Activated naive CD4-positive, alpha-beta T cell treated with anti-CD3 and anti-CD28 coated beads, Interleukin-2, amount 10 ng/mL, durations not matched to agents 7 days and 5 days (primary cell): ENCODE results near the gene HS6ST1.
"Not testable (repeated sequence)": the region's sequence is repeated elsewhere in the genome, so short reads cannot be mapped to it uniquely, and the experiment has no call there.

Source experiments
- CTCF ChIA-PET: fragments of 350-600 bp; sonication (Branson Sonifier 250); formaldehyde crosslinking; loops from one replicate; lab custom pipeline; 2021; ENCODE audit warnings: antibody characterized with exemption; lab: Charles Lee
- DNase-seq: peaks from one replicate; pipeline ENCODE4 v3.0.0-alpha.2; 2020
- H3K27ac Mint-ChIP-seq: one replicate; pipeline ENCODE4 v1.8.0; 2021; ENCODE audit warnings: mild to moderate bottlenecking, moderate library complexity, mixed read lengths
- H3K27me3 Mint-ChIP-seq: one replicate; pipeline ENCODE4 v1.8.0; 2021; ENCODE audit warnings: mild to moderate bottlenecking, mixed read lengths
- H3K36me3 Mint-ChIP-seq: one replicate; pipeline ENCODE4 v1.8.0; 2021; ENCODE audit warnings: mixed read lengths
- H3K4me1 Mint-ChIP-seq: one replicate; pipeline ENCODE4 v1.8.0; 2021; ENCODE audit warnings: mixed read lengths
- H3K4me3 Mint-ChIP-seq: one replicate; pipeline ENCODE4 v1.8.0; 2021; ENCODE audit warnings: mild to moderate bottlenecking, moderate library complexity, mixed read lengths
- H3K9me3 Mint-ChIP-seq: one replicate; pipeline ENCODE4 v1.8.0; 2021; ENCODE audit warnings: mixed read lengths

Gene HS6ST1

GRCh38 chr2:128320906-128321771 lies 2.5 kb upstream of the HS6ST1 start:
- peaks cover 19% of the 10 kb centered on the region for H3K4me1 Mint-ChIP-seq
- no peaks in the 10 kb centered on the region for H3K9me3 Mint-ChIP-seq
- H3K4me3 Mint-ChIP-seq, result peak overlapping the region; percentile 53
- peaks cover 63% of the 10 kb centered on the region for H3K27me3 Mint-ChIP-seq
- no peaks in the 10 kb centered on the region for H3K36me3 Mint-ChIP-seq
- no peak for DNase-seq
- peak overlapping the region; percentile 52 for H3K27ac Mint-ChIP-seq
- CTCF ChIA-PET, result interaction anchor here (0.8 kb wide), 1 partner anchor 142 kb away, joined by 3 read pairs; no protein-coding TSS in a partner anchor

DNA sequence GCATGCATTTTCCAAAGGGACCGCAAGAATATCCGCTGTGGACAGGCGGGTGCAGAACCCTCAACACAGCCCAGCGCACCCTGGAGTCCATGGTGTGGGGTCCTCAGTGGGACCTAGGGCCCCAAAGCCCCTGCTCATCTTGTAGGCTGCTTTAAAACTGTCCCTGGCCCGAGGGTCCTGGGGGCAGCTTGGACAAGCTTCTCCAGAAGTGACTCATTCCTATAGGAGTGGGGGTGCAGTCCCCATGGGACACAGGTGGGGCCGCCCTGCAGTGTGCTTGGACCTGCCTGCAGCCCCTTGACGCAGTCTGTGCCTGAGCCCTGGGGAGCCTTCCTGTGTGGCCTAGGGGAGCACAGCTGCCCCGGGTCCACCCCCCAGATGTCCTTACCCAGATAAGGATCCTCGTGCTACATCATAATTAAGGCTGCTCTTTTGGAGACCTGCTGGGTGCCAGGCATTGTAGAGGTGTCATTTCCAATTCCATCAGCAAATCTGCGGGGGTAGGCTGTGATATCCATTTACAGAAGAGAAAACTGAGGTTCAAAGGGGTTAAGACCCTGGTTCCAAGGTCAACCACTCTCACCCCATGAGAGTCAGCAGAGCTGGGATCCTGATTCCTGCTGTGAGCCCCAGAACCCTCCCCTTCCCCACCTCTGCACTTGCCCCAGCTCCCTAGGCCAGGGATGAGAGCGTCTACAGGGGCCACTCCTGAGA lies 1.7 kb upstream of the HS6ST1 start:
- CTCF ChIA-PET, result interaction anchor here (0.8 kb wide), 1 partner anchor 142 kb away, joined by 3 read pairs; no protein-coding TSS in a partner anchor
- no peak overlapping the region for H3K27ac Mint-ChIP-seq
- H3K4me3 Mint-ChIP-seq, result peak overlapping the region; percentile 37
- H3K9me3 Mint-ChIP-seq, result no peaks in the 10 kb centered on the region
- H3K36me3 Mint-ChIP-seq, result no peaks in the 10 kb centered on the region
- DNase-seq, result no peak
- peaks cover 57% of the 10 kb centered on the region for H3K27me3 Mint-ChIP-seq
- H3K4me1 Mint-ChIP-seq, result peaks cover 19% of the 10 kb centered on the region

- Mint-ChIP-seq H3K4me1 (peaks cover 23% of the 10 kb centered on the region), H3K27ac (no peak overlapping the region), H3K9me3 (no peaks in the 10 kb centered on the region), H3K4me3 (peak overlapping the region; percentile 60), H3K27me3 (peaks cover 57% of the 10 kb centered on the region), H3K36me3 (no peaks in the 10 kb centered on the region)
- no peak for DNase-seq
- CTCF ChIA-PET, result no interaction called here
These were observed 1.0 kb upstream of the HS6ST1 start for GRCh38 chr2:128319631-128320191.

GRCh38 chr2:128318245-128318644 lies 423 bp downstream of the HS6ST1 start:
- H3K9me3 Mint-ChIP-seq, CTCF ChIA-PET, H3K27ac Mint-ChIP-seq, H3K36me3 Mint-ChIP-seq: not testable (repeated sequence)
- H3K4me1 Mint-ChIP-seq, result peaks cover 21% of the 10 kb centered on the region
- H3K27me3 Mint-ChIP-seq, result peaks cover 48% of the 10 kb centered on the region
- peak overlapping the region; percentile 67 for H3K4me3 Mint-ChIP-seq
- peak; percentile 49 for DNase-seq

GRCh38 chr2:128317899-128318225 lies 806 bp downstream of the HS6ST1 start:
- H3K9me3 Mint-ChIP-seq, H3K36me3 Mint-ChIP-seq, DNase-seq, CTCF ChIA-PET, H3K27ac Mint-ChIP-seq: not testable (repeated sequence)
- Mint-ChIP-seq H3K4me3 (peak overlapping the region; percentile 83), H3K4me1 (peaks cover 21% of the 10 kb centered on the region), H3K27me3 (peaks cover 44% of the 10 kb centered on the region)

GRCh38 chr2:128317181-128317898 lies 1.3 kb downstream of the HS6ST1 start:
- peak; percentile 68 for DNase-seq
- no peak overlapping the region for H3K27ac Mint-ChIP-seq

DNA sequence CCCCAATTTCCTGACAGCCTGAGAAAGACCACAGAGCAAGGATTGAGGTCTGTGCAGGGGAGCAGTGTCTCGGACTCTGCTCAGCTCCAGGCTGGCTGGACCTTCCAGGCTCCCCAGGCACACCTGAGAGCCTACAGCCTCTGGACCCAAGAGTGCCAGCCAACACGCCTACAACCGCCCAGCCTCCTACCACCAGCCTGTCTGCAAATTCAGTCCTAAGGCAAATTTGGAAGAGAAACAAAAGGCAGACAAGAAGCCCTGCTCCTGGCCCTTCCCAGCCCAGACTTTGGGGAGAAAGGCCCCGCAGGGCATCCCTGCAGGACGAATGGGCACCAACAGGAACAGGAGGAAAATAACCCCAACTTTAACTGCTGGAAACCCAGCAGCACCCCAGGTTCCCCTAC lies 1.9 kb downstream of the HS6ST1 start:
- CTCF ChIA-PET, result no interaction called here
- Mint-ChIP-seq H3K4me1 (peaks cover 21% of the 10 kb centered on the region), H3K9me3 (no peaks in the 10 kb centered on the region), H3K27ac (no peak overlapping the region), H3K27me3 (peaks cover 40% of the 10 kb centered on the region), H3K36me3 (no peaks in the 10 kb centered on the region), H3K4me3 (peak overlapping the region; percentile 83)
- no peak for DNase-seq

More at GRCh38 chr2:128317181-128317898, 1.3 kb downstream of the HS6ST1 start:
- Mint-ChIP-seq H3K9me3 (no peaks in the 10 kb centered on the region), H3K4me1 (peaks cover 21% of the 10 kb centered on the region), H3K36me3 (no peaks in the 10 kb centered on the region), H3K27me3 (peaks cover 42% of the 10 kb centered on the region), H3K4me3 (peak overlapping the region; percentile 83)
- CTCF ChIA-PET, result no interaction called here

DNA sequence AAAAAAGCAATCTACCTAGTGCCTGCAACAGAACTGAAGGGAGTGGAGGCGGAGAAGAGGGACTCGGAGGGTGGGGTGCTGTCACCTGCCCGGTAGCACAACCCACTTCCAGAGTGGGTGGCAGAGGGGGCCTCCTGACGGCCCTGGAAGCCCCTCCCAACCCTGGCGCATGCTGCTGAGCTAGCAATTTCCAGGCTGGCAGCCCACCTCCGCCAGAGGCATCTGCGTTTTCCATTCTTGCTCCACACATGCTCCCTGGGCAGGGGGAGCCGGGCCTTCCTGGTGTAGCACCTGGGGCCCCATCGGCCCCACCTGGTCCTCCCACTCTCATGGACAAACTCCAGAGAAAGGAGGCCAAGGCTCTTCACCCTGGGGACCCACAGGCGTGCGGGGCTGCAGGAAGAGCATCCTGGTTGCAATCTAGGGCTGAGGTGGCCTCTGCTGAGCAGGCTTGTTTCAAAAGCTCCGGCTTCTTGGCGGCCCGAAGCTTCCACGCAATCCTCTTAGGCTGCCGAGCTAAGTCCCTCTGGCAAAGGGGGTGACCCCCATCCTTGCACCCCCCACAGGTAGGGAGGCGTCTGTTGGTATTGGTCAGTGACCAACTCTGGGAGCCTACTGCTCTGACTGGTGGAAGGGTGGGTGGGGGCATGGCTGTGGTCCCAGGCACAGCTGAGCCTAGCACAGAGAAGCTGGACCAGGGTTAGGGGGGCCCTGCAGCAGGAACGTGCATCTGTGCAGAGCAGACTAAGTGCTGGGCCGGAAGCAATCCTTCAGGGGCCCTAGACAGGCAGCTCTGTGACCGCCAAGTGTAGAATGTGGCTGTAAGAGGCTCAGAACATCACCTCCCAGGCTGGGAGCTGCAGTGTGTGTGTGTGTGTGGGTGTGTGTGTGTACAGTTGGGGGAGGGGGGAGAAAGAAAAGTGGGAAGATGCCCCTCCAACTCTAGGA lies 2.6 kb downstream of the HS6ST1 start:
- peaks cover 33% of the 10 kb centered on the region for H3K27me3 Mint-ChIP-seq
- CTCF ChIA-PET, result no interaction called here
- H3K9me3 Mint-ChIP-seq, result no peaks in the 10 kb centered on the region
- no peaks in the 10 kb centered on the region for H3K36me3 Mint-ChIP-seq
- H3K4me3 Mint-ChIP-seq, result peak overlapping the region; percentile 83
- H3K4me1 Mint-ChIP-seq, result peaks cover 15% of the 10 kb centered on the region
- no peak overlapping the region for H3K27ac Mint-ChIP-seq
- no peak for DNase-seq

GRCh38 chr2:128315122-128315828 lies 3.4 kb downstream of the HS6ST1 start:
- Mint-ChIP-seq H3K4me1 (peaks cover 15% of the 10 kb centered on the region), H3K27ac (no peak overlapping the region), H3K36me3 (no peaks in the 10 kb centered on the region), H3K4me3 (no peak overlapping the region), H3K9me3 (no peaks in the 10 kb centered on the region), H3K27me3 (peaks cover 25% of the 10 kb centered on the region)
- CTCF ChIA-PET, result no interaction called here
- no peak for DNase-seq

GRCh38 chr2:128314348-128315121 lies 4.1 kb downstream of the HS6ST1 start:
- Mint-ChIP-seq H3K4me1 (peaks cover 15% of the 10 kb centered on the region), H3K27ac (no peak overlapping the region), H3K4me3 (no peak overlapping the region), H3K9me3 (no peaks in the 10 kb centered on the region), H3K27me3 (peaks cover 19% of the 10 kb centered on the region), H3K36me3 (no peaks in the 10 kb centered on the region)
- no peak for DNase-seq
- CTCF ChIA-PET, result no interaction called here

- no peak for DNase-seq
- CTCF ChIA-PET, result no interaction called here
- Mint-ChIP-seq H3K27me3 (peaks cover 16% of the 10 kb centered on the region), H3K9me3 (no peaks in the 10 kb centered on the region), H3K27ac (no peak overlapping the region), H3K4me3 (no peak overlapping the region), H3K4me1 (peaks cover 15% of the 10 kb centered on the region), H3K36me3 (no peaks in the 10 kb centered on the region)
These were observed 4.7 kb downstream of the HS6ST1 start for GRCh38 chr2:128313931-128314347.

DNA sequence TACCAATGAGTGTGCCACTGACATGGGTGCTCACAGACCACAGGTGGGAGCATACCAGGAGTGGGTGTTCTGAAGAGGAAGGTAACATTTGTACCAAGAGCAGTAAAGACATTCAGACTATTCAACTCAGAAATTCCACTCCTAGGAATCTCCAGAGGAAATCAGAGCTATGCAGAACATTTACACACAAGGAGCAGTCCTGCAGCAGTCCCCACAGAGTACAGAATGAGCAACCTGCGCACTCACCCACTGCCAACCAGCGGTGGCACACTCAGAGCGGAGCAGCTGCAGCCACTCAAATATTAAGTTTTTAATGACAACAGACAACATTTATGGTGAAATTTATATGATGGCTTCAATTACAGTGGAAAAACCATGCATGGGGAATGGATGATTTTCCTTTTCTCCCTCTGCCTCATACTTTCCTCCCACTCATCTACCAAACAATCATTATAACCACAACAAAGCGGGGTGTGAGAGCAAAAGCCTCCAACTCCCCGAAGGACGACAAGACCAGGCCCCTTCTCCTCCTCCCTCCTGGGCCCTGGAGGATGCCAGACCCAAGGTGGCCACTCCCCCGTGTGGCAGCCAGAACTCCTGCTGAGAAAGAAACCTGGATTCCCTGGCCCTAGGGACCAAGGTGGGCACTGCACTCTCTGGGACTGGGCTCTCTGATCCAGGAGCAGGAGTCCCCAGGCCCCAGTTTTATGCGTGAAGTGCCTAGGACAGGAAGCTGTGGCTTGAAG lies 5.4 kb downstream of the HS6ST1 start:
- Mint-ChIP-seq H3K4me3 (no peak overlapping the region), H3K9me3 (no peaks in the 10 kb centered on the region)
- CTCF ChIA-PET, result no interaction called here

More for the DNA sequence above, 5.4 kb downstream of the HS6ST1 start:
- no peak for DNase-seq
- Mint-ChIP-seq H3K27me3 (peaks cover 16% of the 10 kb centered on the region), H3K36me3 (no peaks in the 10 kb centered on the region), H3K27ac (no peak overlapping the region), H3K4me1 (peaks cover 15% of the 10 kb centered on the region)
